HG03135 (cell line): ENCODE measurements around the gene PLEKHG1.
A peak's percentile ranks its signal among the peaks of the same experiment; 100 is the strongest.

ENCODE experiments used
- ATAC-seq: cut with Tn5 transposase; IDR thresholded peaks from one replicate; pipeline ENCODE4 v1.9.1; 2021; ENCODE audit warnings: mild to moderate bottlenecking, moderate library complexity; ENCODE audit not compliant: unreplicated experiment

PLEKHG1 gene

GRCh38 chr6:150599199-150600009, at the start of gene PLEKHG1:
Gene PLEKHG1 (plus strand): TSS chr6:150599885. CDS start chr6:150733682, 133,797 bp downstream.
- ATAC-seq, result peak; percentile 80

DNA sequence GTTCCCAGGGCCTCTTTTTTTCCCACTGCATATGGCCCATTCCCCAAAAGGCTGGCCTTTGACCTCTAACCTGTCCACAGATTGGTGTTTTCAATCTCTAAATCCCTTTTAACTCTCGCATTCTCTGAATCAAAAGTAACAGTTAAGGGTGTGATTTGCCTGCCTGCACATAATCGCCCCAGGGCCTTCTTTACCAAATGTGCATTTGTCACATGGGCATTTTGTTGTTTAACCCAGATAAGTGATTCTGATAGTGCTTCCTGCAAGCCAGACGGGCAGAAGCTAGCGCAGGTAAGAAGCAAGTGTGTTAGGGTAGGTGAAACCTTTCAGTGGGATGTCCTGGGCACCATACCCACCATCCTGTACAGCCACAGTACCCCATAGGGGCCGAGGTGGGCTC, 49.4 kb upstream of the PLEKHG1 start:
- ATAC-seq, result no peak

- ATAC-seq, result no peak
Measured at GRCh38 chr6:150557043-150557599, 42.6 kb upstream of the PLEKHG1 start.

DNA sequence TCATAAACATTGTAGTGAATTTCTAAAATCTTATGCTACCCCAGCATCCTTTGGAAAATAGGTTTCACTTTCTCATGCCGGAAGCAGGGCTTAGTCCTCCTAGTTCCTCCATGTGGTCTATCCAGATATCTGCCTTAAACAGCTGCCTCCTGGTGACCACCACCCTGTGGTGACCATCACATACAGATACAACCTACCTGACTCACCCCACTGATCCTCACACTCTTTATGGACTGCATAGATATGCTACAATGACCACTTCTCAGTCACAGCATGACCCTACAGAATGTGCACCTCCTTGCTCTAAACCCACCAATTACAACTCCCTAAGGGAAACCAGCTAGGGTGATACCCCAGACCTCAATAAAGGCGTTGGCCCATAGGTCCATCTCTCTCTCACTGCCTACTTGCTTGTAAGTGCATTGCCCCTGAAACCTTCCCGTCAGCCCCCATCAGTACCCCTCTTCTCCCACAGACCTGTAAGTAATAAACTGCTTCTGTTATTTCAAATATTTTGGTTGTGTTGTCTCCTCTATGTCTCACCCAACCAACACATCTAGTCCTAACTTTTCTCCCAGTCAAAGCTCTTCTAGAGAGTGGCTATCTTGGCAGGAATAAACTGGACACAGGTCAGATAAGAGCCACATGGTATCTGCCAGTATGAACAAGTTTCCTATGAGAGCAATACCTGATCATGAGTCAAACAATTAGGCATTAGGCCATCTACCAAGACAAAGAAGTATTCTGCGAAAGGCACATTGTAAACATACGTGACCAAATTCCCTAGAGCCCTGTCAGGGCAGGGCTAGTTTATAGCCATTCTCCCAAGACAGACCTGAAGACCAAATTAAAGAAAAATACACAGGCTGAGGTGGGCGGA, 39.4 kb upstream of the PLEKHG1 start:
- ATAC-seq, result no peak

DNA sequence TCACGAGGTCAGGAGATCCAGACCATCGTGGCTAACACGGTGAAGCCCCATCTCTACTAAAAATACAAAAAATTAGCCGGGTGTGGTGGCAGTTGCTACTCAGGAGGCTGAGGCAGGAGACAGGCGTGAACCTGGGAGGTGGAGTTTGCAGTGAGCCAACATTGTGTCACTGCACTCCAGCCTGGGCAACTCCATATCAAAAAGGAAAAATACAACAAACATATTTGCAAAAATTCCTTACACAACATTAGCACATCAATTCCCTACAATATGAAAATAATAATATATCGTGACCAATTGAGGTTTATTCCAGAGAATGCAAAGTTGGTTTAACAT, 38.8 kb upstream of the PLEKHG1 start:
- ATAC-seq, result no peak

DNA sequence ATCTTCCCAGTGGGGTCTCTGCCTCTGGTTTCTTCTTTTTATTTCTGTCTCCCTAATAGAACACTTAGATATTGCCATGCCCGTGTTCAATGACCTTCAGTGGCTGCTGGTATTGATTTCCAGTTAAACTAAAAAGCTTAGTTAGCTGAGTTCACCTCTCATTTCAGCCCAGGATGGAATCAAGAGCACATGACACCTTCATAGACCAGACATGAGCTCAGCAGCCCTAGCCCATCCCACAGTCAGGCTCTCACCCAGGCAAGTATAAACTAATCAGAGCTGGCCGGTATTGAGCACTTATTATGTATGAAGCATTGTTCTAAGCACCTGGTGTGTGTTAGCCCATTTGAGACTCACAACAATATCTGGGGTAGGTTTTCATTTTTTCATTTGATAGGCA, 33.7 kb upstream of the PLEKHG1 start:
- no peak for ATAC-seq

DNA sequence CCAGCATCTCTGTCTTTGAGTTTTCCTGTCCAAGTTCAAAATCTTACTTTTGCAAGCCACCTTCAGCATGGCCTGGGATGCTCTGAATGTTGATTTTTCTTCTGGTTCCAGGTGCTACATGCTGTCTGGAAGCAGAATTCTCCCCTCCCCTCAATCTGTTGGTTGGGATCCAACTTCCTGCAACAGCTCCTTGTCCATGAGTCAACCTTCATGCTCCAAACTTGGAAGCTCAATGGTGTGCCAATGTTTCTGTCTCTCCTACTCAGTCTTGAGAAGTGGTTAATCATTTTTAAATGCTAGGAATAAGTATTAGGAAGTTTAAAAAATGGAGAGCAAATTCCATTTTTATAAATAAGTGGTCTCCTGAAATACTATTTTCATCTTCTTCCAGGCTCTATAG, 33.2 kb upstream of the PLEKHG1 start:
- ATAC-seq, result no peak

GRCh38 chr6:150567380-150567779, 32.3 kb upstream of the PLEKHG1 start:
- ATAC-seq, result no peak

- ATAC-seq, result no peak
Measured at GRCh38 chr6:150567823-150568383, 31.8 kb upstream of the PLEKHG1 start.

DNA sequence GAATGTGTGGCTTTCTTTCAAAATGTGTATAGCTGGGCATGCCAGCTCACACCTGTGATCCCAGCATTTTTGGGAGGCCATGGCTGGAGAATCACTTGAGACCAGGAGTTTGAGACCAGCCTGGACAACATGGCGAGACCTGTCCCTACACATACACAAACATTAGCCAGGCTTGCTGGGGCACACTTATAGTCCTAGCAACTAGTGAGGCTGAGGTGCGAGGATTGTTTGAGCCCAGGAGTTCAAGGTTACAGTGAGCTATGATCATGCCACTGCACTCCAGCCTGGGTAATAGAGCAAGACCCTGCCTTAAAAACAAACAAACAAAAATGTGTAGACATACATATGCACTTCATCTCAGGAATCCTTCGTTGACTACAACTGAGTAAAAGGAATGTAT, 31.1 kb upstream of the PLEKHG1 start:
- ATAC-seq, result no peak

DNA sequence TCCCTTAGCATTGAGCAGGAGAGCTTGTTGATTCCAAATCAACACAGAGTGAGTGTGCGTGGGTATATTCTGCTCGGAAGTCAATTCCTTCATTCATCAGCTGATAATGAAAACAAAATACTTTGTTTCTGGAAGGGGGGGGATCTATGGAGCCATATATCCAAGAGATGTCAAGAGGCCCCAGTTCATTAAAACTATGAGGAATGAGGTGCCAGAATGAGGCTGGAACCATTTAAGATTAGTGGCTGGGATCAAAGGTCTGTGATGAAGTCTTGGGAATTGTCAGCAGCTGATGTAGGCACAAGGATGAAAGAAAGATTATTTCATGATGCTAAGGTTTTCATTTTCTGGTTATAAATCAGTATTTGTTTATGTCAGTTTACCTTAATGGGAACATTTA, 30.5 kb upstream of the PLEKHG1 start:
- no peak for ATAC-seq

- ATAC-seq, result no peak
Measured at GRCh38 chr6:150573041-150573681, 26.5 kb upstream of the PLEKHG1 start.

GRCh38 chr6:150575836-150576235, 23.8 kb upstream of the PLEKHG1 start:
- ATAC-seq, result no peak

- no peak for ATAC-seq
Measured at GRCh38 chr6:150576651-150577226, 22.9 kb upstream of the PLEKHG1 start.

DNA sequence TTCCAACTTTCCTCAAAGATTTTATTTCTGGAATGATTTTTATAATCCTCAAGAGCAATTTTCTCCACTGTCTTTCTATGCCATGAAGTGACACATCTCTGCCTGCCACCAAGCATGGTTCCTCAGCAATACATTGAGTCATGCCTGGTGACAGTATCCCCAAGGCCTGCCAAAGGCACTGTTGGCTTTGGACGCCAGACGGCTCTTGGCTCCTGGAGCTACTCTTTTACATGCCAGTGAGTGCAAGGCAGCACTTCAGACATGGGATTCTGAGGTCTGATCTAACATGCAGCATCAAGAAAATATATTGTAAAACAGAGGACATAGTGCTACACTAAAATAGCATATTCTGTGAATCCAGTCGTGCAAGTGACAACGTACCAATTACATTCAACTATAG, 20.1 kb upstream of the PLEKHG1 start:
- ATAC-seq, result no peak

GRCh38 chr6:150580489-150580888, 19.2 kb upstream of the PLEKHG1 start:
- ATAC-seq, result no peak

DNA sequence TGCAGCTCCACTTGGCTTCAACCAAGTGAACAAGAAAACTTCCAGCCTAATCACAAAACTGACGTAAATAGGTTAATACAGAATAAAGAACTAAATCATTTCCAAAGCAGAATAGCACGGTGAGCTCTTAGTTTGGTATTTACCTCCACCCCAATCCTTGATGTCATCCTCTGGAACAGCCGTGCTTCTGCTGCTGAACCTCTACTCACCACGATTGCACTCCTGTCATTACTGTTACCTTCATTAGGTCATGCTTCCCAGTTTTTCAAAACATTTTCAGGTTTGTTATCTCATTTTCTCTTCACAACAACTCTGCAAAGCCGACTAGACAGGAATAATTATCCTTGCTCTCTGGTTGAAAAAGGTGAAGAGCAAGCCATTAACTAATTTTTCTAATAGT, 15.6 kb upstream of the PLEKHG1 start:
- no peak for ATAC-seq

DNA sequence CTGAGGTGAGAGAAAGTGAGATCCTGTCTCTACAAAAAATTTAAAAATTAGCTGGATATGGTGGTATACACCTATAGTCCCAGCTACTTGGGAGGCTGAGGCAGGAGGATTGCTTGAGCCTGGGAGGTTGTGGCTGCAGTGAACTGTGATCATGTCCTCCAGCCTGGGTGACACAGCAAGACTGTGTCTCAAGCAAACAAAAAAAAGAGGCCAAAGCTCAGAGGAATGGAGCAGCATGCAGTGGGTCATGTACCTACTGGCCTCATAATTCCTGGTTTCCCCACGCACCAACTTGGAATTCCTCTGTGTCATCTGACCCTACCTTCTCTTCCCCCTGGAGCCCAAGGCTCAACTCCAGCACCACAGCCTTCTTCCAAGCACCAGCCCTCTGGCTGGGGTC, 15.1 kb upstream of the PLEKHG1 start:
- no peak for ATAC-seq

DNA sequence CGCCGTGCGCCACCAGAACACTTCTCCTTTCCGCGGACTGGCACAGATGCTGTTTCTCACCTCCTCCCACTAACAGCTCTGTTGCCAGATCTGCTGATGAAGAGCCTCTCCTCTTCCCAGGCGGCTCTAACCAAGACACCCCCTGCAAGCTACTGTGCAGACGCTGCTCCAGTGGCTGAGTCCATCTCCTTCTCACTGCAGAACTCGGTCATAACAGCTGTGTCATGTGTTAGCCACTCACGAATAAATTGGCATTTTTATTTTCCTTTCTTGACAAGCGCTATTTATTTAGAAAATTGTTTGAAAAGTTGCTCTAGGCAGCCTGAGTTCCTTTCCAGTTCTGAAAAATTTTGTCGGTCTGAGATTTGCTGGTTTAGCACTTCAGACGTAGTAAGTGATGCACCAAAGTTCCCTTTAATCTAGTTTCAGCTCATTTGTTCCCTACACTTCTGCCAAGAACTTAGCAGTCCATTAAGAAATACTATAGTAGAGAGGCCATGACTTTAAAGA, 12.8 kb upstream of the PLEKHG1 start:
- no peak for ATAC-seq

GRCh38 chr6:150587637-150588036, 12.0 kb upstream of the PLEKHG1 start:
- ATAC-seq, result no peak
